PC-3 (cell line): ENCODE results near the gene OR1D5. TPM values are rescaled to one million over a fixed set of nuclear protein-coding genes. Genes with fewer than 3 reads are reported as not detected.

Experiments
- ATAC-seq: fragments of 200-7000 bp; cut with Tn5 transposase; 2 replicates; pipeline ENCODE4 v1.9.1; 2020; ENCODE audit warnings: mild to moderate bottlenecking, moderate library complexity
- BruUV-seq: library from RNA; stranded (reverse); fragments of 400-500 nt; replicated peaks from 2 replicates; lab custom pipeline; 2021; lab: Mats Ljungman, UMichigan
- CTCF ChIA-PET: fragments of 300-600 bp; sonication (Branson Sonifier 250); formaldehyde crosslinking; loops from one replicate; lab custom pipeline; 2022; ENCODE audit warnings: antibody characterized with exemption; lab: Charles Lee
- POLR2A ChIA-PET: fragments of 300-600 bp; sonication (Branson Sonifier 250); formaldehyde crosslinking; loops from one replicate; lab custom pipeline; 2022; ENCODE audit warnings: antibody characterized with exemption; ENCODE audit not compliant: unreplicated experiment; lab: Charles Lee
- DNase-seq: peaks from one replicate; pipeline ENCODE4 v3.0.0-alpha.2; 2015
- H2AFZ ChIP-seq: fragments of 300-600 bp; sonication (generic); 2 replicates; pipeline ENCODE4 v1.6.0; 2016; ENCODE audit warnings: antibody characterized with exemption, low read length
- H3F3A ChIP-seq: fragments of 300-600 bp; sonication (generic); one replicate; pipeline ENCODE4 v1.6.0; 2017; ENCODE audit warnings: antibody characterized with exemption, low read length, control low read depth, mild to moderate bottlenecking; ENCODE audit not compliant: unreplicated experiment
- H3K27ac ChIP-seq: fragments of 300-600 bp; sonication (generic); 2 replicates; pipeline ENCODE4 v1.5.1; 2016; ENCODE audit warnings: mild to moderate bottlenecking, low read length
- H3K27me3 ChIP-seq: fragments of 300-600 bp; sonication (generic); 2 replicates; pipeline ENCODE4 v1.6.1; 2016; ENCODE audit warnings: low read length, mixed read lengths
- H3K36me3 ChIP-seq: fragments of 300-600 bp; sonication (generic); 2 replicates; pipeline ENCODE4 v1.6.1; 2016; ENCODE audit warnings: low read depth, mixed run types, low read length, mixed read lengths
- H3K4me1 ChIP-seq: fragments of 300-600 bp; sonication (generic); 2 replicates; pipeline ENCODE4 v1.5.1; 2016; ENCODE audit warnings: low read length; ENCODE audit not compliant: insufficient read depth
- H3K4me2 ChIP-seq: fragments of 300-600 bp; sonication (generic); 2 replicates; pipeline ENCODE4 v1.6.0; 2016; ENCODE audit warnings: low read length
- H3K4me3 ChIP-seq: fragments of 300-600 bp; sonication (generic); 2 replicates; pipeline ENCODE4 v1.5.1; 2016; ENCODE audit warnings: mild to moderate bottlenecking, low read length, mixed read lengths
- H3K79me2 ChIP-seq: fragments of 300-600 bp; sonication (generic); 2 replicates; pipeline ENCODE4 v1.6.1; 2017; ENCODE audit warnings: low read length, mixed read lengths
- H3K9ac ChIP-seq: fragments of 300-600 bp; sonication (generic); 2 replicates; pipeline ENCODE4 v1.6.0; 2016; ENCODE audit warnings: mild to moderate bottlenecking, low read length
- H3K9me2 ChIP-seq: fragments of 300-600 bp; sonication (generic); replicated peaks from 2 replicates; pipeline ENCODE4 v1.6.1; 2016; ENCODE audit warnings: mixed run types, low read length, mixed read lengths
- H3K9me3 ChIP-seq: fragments of 300-600 bp; sonication (generic); 2 replicates; pipeline ENCODE4 v1.6.1; 2016; ENCODE audit warnings: low read length, mixed read lengths
- H4K20me1 ChIP-seq: fragments of 300-600 bp; sonication (generic); 2 replicates; pipeline ENCODE4 v1.6.1; 2016; ENCODE audit warnings: low read length, mixed read lengths
- EZH2 ChIP-seq: fragments of 300-600 bp; sonication (generic); IDR thresholded peaks from one replicate; pipeline ENCODE4 v1.6.1; 2017; ENCODE audit warnings: antibody characterized with exemption, mild to moderate bottlenecking, low read length; ENCODE audit not compliant: unreplicated experiment
- EZH2phosphoT487 ChIP-seq: fragments of 300-600 bp; sonication (generic); IDR thresholded peaks from 2 replicates; pipeline ENCODE4 v1.6.1; 2018; ENCODE audit warnings: mild to moderate bottlenecking, antibody characterized with exemption, low read length, borderline replicate concordance
- intact Hi-C: fragments of 100-400 bp; cut with micrococcal nuclease; formaldehyde crosslinking; loops from 2 replicates; pipeline ENCODE4 v1.9.0; 2023
- total RNA-seq: library from RNA; depleted of rRNA; stranded (reverse); fragments of >200 nt; gene quantifications from 2 replicates; pipeline ENCODE4 v1.2.3, GENCODE V29; 2014
- TF ChIP-seq, protein P1 (sequence below): fragments of 300-600 bp; sonication (generic); conservative IDR thresholded peaks from 2 replicates; pipeline ENCODE4 v1.5.1; 2017; ENCODE audit warnings: antibody characterized with exemption, low read depth, mild to moderate bottlenecking, low read length

The OR1D5 gene
- total RNA-seq, 1 experiment from 2014 or later, result not detected

DNA sequence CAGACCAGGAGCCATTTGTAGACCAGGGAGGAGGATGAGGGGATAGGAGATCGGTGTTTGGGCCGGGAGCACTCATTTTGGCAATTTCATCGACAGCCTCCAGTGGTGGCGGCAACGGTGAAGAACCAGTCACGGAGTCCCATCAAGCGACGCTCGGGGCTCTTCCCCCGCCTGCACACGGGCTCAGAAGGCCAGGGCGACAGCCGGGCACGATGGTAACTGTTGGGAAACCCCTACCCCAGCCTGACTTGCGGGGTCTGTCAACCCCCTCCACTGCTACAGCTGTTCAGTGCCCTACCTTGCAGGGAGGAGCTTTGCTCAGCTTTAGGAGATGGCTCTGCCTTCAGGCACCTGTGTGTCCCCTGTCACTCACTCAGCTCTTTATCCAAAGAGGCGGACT, 43.0 kb downstream of the OR1D5 start:
- Histone ChIP-seq H3K79me2 (no peaks in the 10 kb centered on the region), H3K27me3 (no peaks in the 10 kb centered on the region), H3F3A (no peaks in the 10 kb centered on the region), H3K9me3 (no peaks in the 10 kb centered on the region), H3K27ac (no peak overlapping the region), H3K4me3 (no peak overlapping the region), H4K20me1 (no peaks in the 10 kb centered on the region), H3K4me1 (peaks cover 5% of the 10 kb centered on the region; the same call in 1 of the 2 replicates), H3K9ac (no peak overlapping the region), H3K4me2 (no peak overlapping the region), H2AFZ (no peak overlapping the region), H3K36me3 (peaks cover 21% of the 10 kb centered on the region), H3K9me2 (no peaks in the 10 kb centered on the region)
- TF ChIP-seq, protein P1, sequence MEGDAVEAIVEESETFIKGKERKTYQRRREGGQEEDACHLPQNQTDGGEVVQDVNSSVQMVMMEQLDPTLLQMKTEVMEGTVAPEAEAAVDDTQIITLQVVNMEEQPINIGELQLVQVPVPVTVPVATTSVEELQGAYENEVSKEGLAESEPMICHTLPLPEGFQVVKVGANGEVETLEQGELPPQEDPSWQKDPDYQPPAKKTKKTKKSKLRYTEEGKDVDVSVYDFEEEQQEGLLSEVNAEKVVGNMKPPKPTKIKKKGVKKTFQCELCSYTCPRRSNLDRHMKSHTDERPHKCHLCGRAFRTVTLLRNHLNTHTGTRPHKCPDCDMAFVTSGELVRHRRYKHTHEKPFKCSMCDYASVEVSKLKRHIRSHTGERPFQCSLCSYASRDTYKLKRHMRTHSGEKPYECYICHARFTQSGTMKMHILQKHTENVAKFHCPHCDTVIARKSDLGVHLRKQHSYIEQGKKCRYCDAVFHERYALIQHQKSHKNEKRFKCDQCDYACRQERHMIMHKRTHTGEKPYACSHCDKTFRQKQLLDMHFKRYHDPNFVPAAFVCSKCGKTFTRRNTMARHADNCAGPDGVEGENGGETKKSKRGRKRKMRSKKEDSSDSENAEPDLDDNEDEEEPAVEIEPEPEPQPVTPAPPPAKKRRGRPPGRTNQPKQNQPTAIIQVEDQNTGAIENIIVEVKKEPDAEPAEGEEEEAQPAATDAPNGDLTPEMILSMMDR, result no peak
- TF ChIP-seq EZH2phosphoT487 (no peak), EZH2 (no peak)
- ATAC-seq (no peak), DNase-seq (no peak)
- intact Hi-C loops, result no loop called here
- no TSS peak for BruUV-seq
- POLR2A ChIA-PET, result no interaction called here
- CTCF ChIA-PET, result interaction anchor here (0.5 kb wide), 1 partner anchor 170 kb away, joined by 4 read pairs; no protein-coding TSS in a partner anchor

DNA sequence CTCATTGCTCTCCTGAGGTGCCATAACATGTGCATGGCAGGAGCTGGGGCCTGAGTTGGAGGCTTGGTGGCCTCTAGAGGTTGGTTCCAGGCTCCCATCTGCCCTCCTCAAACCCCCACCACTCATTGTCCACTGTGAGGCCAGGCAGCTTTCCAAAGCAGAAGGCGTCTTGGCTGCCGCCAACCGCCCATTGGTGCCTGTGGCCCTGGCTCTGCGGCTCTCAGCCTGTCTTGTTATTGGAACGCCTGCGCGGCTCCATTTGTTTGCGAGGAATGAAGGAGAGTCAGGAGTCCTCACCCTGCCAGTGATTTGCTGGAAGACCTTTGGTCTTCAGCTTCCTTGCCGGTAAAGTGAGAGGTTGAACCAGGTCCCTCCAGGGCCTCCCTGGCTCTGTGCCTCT, 43.6 kb downstream of the OR1D5 start:
- Histone ChIP-seq H3K4me3 (no peak overlapping the region), H3K79me2 (no peaks in the 10 kb centered on the region), H3K27me3 (no peaks in the 10 kb centered on the region), H3K9me3 (no peaks in the 10 kb centered on the region), H3F3A (no peaks in the 10 kb centered on the region), H3K9me2 (no peaks in the 10 kb centered on the region), H3K36me3 (peaks cover 21% of the 10 kb centered on the region), H2AFZ (no peak overlapping the region), H3K9ac (no peak overlapping the region), H3K4me2 (no peak overlapping the region), H3K4me1 (peaks cover 5% of the 10 kb centered on the region; the same call in 1 of the 2 replicates), H3K27ac (no peak overlapping the region), H4K20me1 (no peaks in the 10 kb centered on the region)
- intact Hi-C loops, result no loop called here
- ATAC-seq (no peak), DNase-seq (no peak)
- ChIA-PET CTCF (no interaction called here), POLR2A (no interaction called here)
- BruUV-seq, result no TSS peak
- TF ChIP-seq, protein P1, result no peak
- TF ChIP-seq EZH2phosphoT487 (no peak), EZH2 (no peak)

DNA sequence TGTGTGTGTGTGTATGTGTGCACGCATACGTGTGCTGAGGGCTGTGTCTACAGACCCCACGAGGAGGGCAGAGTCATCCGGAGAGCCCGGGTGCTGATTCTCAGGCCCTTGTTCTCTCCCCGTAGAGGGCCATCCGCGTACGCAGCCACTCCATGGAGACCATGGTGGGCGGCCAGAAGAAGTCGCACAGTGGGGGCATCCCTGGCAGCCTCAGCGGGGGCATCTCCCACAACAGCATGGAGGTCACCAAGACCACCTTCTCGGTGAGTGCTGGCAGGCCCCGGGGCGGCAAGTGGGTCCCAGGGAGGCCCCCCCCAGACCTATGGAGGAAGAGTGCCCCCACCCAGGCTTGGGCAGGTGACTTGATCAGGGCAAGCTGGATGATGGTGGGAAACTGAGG, 45.5 kb downstream of the OR1D5 start:
- H3K36me3 ChIP-seq, result peaks cover 17% of the 10 kb centered on the region
- no peaks in the 10 kb centered on the region for H3K79me2 ChIP-seq
- ChIA-PET CTCF (no interaction called here), POLR2A (no interaction called here)
- no peak overlapping the region for H3K9ac ChIP-seq
- no peak overlapping the region for H2AFZ ChIP-seq
- H3F3A ChIP-seq, result no peaks in the 10 kb centered on the region
- DNase-seq, result no peak
- peaks cover 5% of the 10 kb centered on the region; the same call in 1 of the 2 replicates for H3K4me1 ChIP-seq
- H3K4me2 ChIP-seq, result no peak overlapping the region
- no peaks in the 10 kb centered on the region for H3K9me2 ChIP-seq
- H3K4me3 ChIP-seq, result no peak overlapping the region
- BruUV-seq, result no TSS peak
- no peak for ATAC-seq
- H3K9me3 ChIP-seq, result no peaks in the 10 kb centered on the region
- TF ChIP-seq, protein P1, result no peak
- TF ChIP-seq EZH2, result no peak
- no peak for TF ChIP-seq EZH2phosphoT487
- H3K27ac ChIP-seq, result no peak overlapping the region
- no peaks in the 10 kb centered on the region for H4K20me1 ChIP-seq
- no peaks in the 10 kb centered on the region for H3K27me3 ChIP-seq
- intact Hi-C loops, result no loop called here
